Stimulated activated naive CD4-positive, alpha-beta T cell treated with Interleukin-2 at 50 U/mL for 16 hours (primary cell): ENCODE data around the gene DMD.

Experiments used
- DNase-seq: peaks from one replicate; lab custom pipeline; 2025; lab: John Stamatoyannopoulos, UW

Gene DMD

GRCh38 chrX:31227250-31227649, 1984.1 kb downstream of the DMD start:
- no peak for DNase-seq

- DNase-seq = no peak
Observed at GRCh38 chrX:31225819-31226218, 1985.5 kb downstream of the DMD start.

GRCh38 chrX:31224381-31225012, 1986.9 kb downstream of the DMD start:
- DNase-seq = no peak

- no peak for DNase-seq
Observed at GRCh38 chrX:31223817-31224216, 1987.5 kb downstream of the DMD start.

GRCh38 chrX:31222946-31223345, 1988.4 kb downstream of the DMD start:
- DNase-seq = no peak

GRCh38 chrX:31219174-31219573, 1992.2 kb downstream of the DMD start:
- DNase-seq = no peak

- no peak for DNase-seq
Observed at GRCh38 chrX:31217084-31217483, 1994.3 kb downstream of the DMD start.

- no peak for DNase-seq
Observed at GRCh38 chrX:31215277-31215815, 1996.0 kb downstream of the DMD start.

- DNase-seq = no peak
Observed at GRCh38 chrX:31213941-31214340, 1997.4 kb downstream of the DMD start.

- DNase-seq = no peak
Observed at GRCh38 chrX:31212856-31213748, 1998.2 kb downstream of the DMD start.

- no peak for DNase-seq
Observed at GRCh38 chrX:31209005-31209628, 2002.2 kb downstream of the DMD start.

- no peak for DNase-seq
Observed at GRCh38 chrX:31201503-31201902, 2009.8 kb downstream of the DMD start.

- no peak for DNase-seq
Observed at GRCh38 chrX:31200430-31200829, 2010.9 kb downstream of the DMD start.

GRCh38 chrX:31199840-31200114, 2011.6 kb downstream of the DMD start:
- no peak for DNase-seq

GRCh38 chrX:31199056-31199839, 2012.1 kb downstream of the DMD start:
- no peak for DNase-seq

- no peak for DNase-seq
Observed at GRCh38 chrX:31190221-31190975, 2021.0 kb downstream of the DMD start.

- DNase-seq = no peak
Observed at GRCh38 chrX:31186693-31187338, 2024.5 kb downstream of the DMD start.

GRCh38 chrX:31185884-31186283, 2025.5 kb downstream of the DMD start:
- DNase-seq = no peak

- no peak for DNase-seq
Observed at GRCh38 chrX:31181377-31182000, 2029.9 kb downstream of the DMD start.

GRCh38 chrX:31179203-31179602, 2032.1 kb downstream of the DMD start:
- DNase-seq = no peak

- DNase-seq = no peak
Observed at GRCh38 chrX:31178769-31179125, 2032.6 kb downstream of the DMD start.
